ENCODE data around the gene CR1.
"Not testable (repeated sequence)": the region's sequence is repeated elsewhere in the genome, so short reads cannot be mapped to it uniquely, and the experiment has no call there.

Gene CR1

GRCh38 chr1:207579436-207579799, 83.5 kb downstream of the CR1 start:
- in situ Hi-C loops (cut with HindIII; ENCODE audit: low sequenced_read_pairs) = no loop called here

DNA sequence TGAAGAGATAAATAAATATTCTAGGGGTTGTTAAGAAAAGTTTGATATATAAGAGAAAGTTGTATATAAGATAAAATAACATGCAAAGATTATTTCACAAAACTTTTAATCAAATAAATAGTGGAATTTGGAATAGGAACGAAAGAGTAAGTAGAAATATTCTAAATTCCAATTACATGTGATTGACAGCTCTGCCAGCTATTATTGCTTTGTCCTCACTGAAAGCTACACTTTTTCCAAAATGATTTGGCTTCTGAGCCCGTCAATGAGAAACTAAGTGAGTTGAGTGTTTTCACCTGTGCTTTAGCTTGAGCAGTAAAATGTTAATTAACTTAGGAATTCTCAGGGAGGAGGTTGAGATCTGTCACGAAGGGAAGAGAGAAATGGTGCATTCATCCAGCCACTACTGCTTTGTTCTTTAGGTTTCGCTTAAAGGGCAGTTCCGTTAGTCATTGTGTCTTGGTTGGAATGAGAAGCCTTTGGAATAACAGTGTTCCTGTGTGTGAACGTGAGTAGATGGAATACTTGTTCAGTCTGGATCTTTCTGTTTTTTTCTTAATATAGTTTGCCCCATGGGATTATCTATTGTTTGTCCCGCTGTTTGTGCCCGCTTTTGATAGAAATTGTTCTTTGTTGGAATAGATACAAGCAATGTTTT, 85.7 kb downstream of the CR1 start:
- in situ Hi-C loops (cut with HindIII; ENCODE audit: low sequenced_read_pairs) = no loop called here

- in situ Hi-C loops (cut with HindIII; ENCODE audit: low sequenced_read_pairs) = not testable (repeated sequence)
Measured at GRCh38 chr1:207589506-207589905, 93.5 kb downstream of the CR1 start.

DNA sequence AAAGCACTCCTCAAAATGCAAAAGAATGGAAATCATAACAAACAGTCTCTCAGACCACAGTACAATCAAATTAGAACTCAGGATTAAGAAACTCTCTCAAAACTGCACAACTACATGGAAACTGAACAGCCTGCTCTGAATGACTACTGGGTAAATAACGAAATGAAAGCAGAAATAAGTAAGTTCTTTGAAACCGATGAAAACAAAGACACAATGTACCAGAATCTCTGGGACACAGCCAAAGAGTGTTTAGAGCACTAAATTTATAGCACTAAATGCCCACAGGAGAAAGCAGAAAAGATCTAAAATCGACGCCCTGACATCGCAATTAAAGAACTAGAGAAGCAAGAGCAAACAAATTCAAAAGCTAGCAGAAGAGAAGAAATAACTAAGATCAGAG, 95.2 kb downstream of the CR1 start:
- in situ Hi-C loops (cut with HindIII; ENCODE audit: low sequenced_read_pairs) = not testable (repeated sequence)

GRCh38 chr1:207594095-207594494, 98.1 kb downstream of the CR1 start:
- in situ Hi-C loops (cut with HindIII; ENCODE audit: low sequenced_read_pairs) = not testable (repeated sequence)

DNA sequence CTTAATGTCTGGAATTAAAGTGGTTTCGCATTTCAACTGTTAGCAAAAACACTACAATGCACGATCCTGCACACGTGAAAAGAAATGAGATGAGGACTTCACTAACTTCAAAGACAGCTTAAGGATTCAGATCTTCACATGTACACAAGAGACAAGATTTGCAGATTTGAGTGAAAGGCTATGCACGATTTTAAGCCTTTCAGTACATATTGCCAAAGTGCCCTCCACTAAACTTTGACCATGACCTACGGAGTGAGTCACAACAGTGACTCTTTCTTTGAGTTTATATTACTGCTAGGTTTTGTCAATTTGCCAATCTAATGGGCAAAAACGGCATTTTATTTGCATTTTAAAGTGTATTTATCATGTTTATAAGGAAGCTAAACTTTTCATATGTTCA, 107.8 kb downstream of the CR1 start:
- in situ Hi-C loops (cut with HindIII; ENCODE audit: low sequenced_read_pairs) = no loop called here

- in situ Hi-C loops (cut with HindIII; ENCODE audit: low sequenced_read_pairs) = no loop called here
Measured at GRCh38 chr1:207605444-207606361, 109.7 kb downstream of the CR1 start.

DNA sequence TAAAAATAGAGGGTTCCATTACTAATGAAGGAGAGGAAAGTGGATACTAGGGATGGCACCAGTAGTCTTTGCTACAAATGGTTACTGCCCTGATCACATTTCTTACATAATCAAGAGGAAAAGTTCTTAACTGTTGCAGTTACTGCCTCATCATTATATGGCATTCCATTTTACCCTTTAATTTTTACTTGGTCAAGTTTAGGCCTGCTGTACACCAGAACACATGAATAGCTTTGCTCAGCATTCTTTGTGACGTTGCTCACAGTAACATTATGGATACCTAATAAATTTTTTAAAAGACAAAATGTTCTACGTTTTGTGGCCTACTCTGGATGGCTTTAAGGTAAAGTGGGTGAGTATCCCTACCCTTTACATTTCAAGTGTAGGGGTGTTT, 110.4 kb downstream of the CR1 start:
- in situ Hi-C loops (cut with HindIII; ENCODE audit: low sequenced_read_pairs) = no loop called here

DNA sequence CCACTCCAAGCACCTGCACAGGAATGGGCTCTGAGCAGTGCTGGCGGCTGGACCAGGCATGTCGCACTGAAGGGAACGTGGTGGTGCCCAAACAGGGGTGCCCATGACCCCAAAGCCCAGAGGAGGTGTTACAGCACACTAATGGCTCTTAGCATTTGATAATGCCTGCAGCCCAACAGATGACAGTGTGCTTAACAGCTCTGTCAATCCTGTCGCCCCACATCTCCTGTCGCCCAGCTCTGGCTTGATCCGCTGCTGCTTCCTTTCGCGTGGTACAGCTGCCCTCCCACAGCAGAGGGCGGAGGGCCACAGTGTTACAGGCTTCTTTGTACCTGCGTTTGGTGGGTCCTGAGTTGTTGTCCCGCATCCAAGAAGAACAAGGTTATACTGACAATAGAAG, 116.8 kb downstream of the CR1 start:
- in situ Hi-C loops (cut with HindIII; ENCODE audit: low sequenced_read_pairs) = no loop called here

DNA sequence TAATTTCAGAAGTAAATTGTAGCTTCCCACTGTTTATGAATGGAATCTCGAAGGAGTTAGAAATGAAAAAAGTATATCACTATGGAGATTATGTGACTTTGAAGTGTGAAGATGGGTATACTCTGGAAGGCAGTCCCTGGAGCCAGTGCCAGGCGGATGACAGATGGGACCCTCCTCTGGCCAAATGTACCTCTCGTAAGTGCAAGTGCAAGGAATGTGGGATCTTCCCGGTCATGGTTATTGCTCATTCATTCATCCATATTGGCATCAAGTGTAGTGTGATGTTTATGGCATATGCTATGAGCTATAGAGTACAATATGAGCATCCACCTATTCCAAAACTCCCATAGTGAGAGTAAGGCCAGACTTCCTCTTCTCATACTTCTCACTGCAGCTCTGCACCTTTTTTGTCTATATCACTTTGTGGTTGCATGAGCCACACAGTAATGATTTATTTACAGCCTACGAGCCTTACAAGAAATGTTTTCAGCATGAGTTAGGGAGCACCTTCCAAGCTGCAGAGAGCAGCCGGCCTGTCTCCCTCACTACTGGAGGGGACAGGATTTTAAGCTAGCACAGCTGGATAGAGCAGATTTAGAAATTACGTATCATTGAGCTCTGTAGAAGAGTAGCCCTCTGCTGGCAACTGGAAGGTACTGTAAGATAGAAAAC, 124.0 kb downstream of the CR1 start:
- in situ Hi-C loops (cut with HindIII; ENCODE audit: low sequenced_read_pairs) = no loop called here

- in situ Hi-C loops (cut with HindIII; ENCODE audit: low sequenced_read_pairs) = no loop called here
Measured at GRCh38 chr1:207620543-207620893, 124.6 kb downstream of the CR1 start.

- in situ Hi-C loops (cut with HindIII; ENCODE audit: low sequenced_read_pairs) = not testable (repeated sequence)
Measured at GRCh38 chr1:207625504-207626071, 129.6 kb downstream of the CR1 start.

GRCh38 chr1:207626972-207627337, 131.0 kb downstream of the CR1 start:
- in situ Hi-C loops (cut with HindIII; ENCODE audit: low sequenced_read_pairs) = no loop called here

- in situ Hi-C loops (cut with HindIII; ENCODE audit: low sequenced_read_pairs) = no loop called here
Measured at GRCh38 chr1:207627496-207627895, 131.5 kb downstream of the CR1 start.

DNA sequence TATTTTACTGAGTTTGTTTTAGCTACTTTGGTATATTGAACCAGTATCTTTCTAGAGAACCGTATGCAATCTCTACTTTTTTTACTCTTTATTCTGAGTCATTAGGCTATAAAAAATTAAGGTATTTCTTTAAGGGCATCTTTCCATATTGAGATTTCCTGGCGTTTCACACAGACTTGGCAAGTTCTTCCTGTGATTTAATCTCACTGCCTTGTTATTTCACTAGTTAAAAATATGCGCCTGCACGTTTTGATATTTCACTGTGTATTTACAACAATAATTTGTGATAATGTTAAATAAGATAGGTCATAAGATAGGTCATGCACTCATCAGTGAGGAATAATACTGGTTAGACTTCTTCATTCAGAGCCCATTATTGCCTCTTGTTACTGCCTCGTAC, 132.8 kb downstream of the CR1 start:
- in situ Hi-C loops (cut with HindIII; ENCODE audit: low sequenced_read_pairs) = no loop called here

DNA sequence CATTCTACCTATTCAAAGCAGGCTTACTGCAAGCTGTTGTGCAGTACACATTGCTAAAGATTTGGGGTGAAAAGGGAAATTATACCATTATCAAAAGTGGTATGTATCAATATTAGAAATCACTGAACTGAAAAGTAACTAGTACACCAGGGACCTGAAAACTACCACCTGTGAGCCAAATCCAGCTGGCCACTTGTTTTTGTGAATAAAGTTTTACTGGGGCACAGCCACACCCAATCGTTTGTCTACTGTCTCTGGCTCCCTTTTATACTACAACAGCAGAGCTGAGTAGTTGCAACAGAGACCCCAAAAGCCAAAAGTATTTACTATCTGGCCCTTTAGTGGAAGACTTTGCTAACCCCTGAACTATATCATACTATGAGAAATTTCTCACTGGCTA, 135.2 kb downstream of the CR1 start:
- in situ Hi-C loops (cut with HindIII; ENCODE audit: low sequenced_read_pairs) = no loop called here

DNA sequence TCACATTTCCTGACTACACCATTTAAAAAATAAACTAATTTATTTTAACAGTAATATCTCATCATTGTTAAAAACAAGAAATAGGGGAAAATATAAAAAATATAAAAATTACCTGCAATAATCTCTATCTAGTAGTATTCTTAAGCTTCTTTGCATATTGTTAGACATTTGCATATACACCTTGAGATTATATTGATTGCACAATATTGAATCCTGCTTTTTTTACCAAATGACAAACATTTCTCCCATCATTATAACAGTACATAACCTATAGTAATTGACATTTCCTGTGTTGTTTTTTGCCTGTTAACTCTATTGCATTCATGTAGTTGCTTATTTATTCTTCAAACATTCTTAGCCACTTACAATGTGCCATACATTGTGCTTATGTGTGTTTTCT, 137.3 kb downstream of the CR1 start:
- in situ Hi-C loops (cut with HindIII; ENCODE audit: low sequenced_read_pairs) = no loop called here

- in situ Hi-C loops (cut with HindIII; ENCODE audit: low sequenced_read_pairs) = not testable (repeated sequence)
Measured at GRCh38 chr1:207633699-207634289, 137.8 kb downstream of the CR1 start.

GRCh38 chr1:207634293-207634692, 138.3 kb downstream of the CR1 start:
- in situ Hi-C loops (cut with HindIII; ENCODE audit: low sequenced_read_pairs) = not testable (repeated sequence)

DNA sequence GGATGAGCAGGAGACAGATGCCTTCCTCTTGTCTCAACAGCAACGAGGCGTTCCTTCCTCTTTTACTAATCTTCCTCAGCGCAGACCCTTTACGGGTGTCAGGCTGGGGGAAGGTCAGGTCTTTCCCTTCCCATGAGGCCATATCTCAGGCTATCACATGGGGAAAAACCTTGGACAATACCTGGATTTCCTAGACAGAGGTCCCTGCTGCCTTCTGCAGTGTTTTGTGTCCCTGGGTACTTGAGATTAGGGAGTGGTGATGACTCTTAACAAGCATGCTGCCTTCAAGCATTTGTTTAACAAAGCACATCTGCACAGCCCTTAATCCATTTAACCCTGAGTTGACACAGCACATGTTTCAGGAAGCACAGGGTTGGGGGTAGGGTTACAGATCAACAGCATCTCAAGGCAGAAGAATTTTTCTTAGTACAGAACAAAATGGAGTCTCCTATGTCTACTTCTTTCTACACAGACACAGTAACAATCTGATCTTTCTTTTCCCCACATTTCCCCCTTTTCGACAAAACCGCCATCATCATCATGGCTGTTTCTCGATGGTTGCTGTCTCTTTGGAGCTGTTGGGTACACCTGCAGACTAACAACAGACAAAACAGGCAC, 139.7 kb downstream of the CR1 start:
- in situ Hi-C loops (cut with HindIII; ENCODE audit: low sequenced_read_pairs) = not testable (repeated sequence)

Data from DLD1 (cell line).